ENCODE results near the gene ALLC.

DNA sequence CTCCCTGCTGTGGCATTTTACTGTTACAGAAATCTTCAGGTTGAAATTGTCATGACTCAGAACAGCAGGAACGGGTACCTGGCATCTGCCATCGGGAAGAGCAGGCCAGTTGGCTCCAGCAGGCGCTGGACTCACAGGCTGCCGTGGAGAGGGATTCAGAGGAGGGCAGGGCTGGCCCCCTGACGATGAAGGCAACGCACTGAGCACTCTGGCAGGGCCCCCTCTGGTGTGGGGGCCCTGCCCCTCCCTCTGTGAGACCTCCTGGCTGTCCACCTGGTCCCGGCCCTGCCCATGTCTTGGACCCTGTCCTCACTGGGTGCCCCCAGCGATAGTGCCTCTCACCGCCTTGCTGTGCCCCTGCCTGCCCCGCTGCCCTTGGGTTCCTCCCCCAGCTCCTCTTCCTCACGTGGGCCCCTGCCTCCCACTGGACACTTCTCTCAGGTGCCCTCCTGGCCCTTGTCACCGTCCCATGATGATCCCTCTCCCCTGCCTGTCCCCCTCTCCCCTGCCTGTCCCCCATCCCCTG lies 23.3 kb upstream of the ALLC start:
- TF ChIP-seq CTCF (IDR thresholded peaks at IDR 0.05; ENCODE audit: low read depth, low read length, poor library complexity, severe bottlenecking) (no peak), EZH2phosphoT487 (IDR thresholded peaks at IDR 0.05; ENCODE audit: borderline replicate concordance, low read length) (no peak)
